ENCODE data around the gene COL16A1.

The COL16A1 gene

DNA sequence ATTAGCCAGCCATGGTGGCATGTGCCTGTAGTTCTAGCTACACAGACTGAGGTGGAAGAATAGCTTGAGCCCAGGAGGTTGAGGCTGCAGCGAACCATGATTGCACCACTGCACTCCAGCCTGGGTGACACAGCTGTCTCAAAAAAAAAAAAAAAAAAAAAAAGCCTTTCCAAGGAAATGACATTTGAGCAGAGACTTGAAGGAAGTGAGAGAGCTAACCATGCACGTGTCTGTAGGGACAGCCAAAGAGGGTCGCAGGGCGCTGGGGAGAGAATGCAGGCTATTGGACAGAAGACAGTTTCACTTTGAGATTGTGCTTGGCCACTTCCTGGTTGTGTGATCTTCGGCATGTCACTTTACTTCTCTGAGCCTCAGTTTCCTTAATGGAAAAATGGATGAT, 79.5 kb downstream of the COL16A1 start:
- H3K4me3 Mint-ChIP-seq, result no peak overlapping the region
- peaks cover 3% of the 10 kb centered on the region for H3K36me3 Mint-ChIP-seq (ENCODE audit: low read depth)
- H3K27me3 Mint-ChIP-seq (ENCODE audit: low read depth, poor library complexity), result peaks cover 5% of the 10 kb centered on the region
- H3K27ac Mint-ChIP-seq, result no peak overlapping the region
- peaks cover 25% of the 10 kb centered on the region for H3K4me1 Mint-ChIP-seq
- H3K9me3 Mint-ChIP-seq, result no peaks in the 10 kb centered on the region
- TF ChIP-seq, protein P1, sequence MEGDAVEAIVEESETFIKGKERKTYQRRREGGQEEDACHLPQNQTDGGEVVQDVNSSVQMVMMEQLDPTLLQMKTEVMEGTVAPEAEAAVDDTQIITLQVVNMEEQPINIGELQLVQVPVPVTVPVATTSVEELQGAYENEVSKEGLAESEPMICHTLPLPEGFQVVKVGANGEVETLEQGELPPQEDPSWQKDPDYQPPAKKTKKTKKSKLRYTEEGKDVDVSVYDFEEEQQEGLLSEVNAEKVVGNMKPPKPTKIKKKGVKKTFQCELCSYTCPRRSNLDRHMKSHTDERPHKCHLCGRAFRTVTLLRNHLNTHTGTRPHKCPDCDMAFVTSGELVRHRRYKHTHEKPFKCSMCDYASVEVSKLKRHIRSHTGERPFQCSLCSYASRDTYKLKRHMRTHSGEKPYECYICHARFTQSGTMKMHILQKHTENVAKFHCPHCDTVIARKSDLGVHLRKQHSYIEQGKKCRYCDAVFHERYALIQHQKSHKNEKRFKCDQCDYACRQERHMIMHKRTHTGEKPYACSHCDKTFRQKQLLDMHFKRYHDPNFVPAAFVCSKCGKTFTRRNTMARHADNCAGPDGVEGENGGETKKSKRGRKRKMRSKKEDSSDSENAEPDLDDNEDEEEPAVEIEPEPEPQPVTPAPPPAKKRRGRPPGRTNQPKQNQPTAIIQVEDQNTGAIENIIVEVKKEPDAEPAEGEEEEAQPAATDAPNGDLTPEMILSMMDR (IDR thresholded peaks at IDR 0.05), result no peak
- no peak for DNase-seq

DNA sequence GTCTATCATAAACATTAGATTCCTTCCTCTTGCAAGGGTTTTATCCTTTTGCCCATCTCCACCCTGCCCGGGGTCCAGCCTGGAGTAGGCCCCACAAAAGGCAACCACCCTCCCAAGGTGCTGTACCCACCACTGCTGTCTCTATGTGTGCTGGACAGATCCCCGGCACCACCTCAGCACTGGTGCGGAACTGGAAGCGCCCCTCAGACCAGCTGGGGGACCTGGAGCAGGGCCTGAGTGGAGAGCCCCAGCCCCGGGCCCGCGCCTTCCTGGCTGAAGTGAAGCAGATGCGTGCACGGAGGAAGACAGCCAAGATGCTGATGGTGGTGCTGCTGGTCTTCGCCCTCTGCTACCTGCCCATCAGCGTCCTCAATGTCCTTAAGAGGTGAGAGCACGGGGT, 80.5 kb downstream of the COL16A1 start:
- H3K27ac Mint-ChIP-seq, result no peak overlapping the region
- H3K27me3 Mint-ChIP-seq (ENCODE audit: low read depth, poor library complexity), result peaks cover 13% of the 10 kb centered on the region
- no peaks in the 10 kb centered on the region for H3K9me3 Mint-ChIP-seq
- H3K4me3 Mint-ChIP-seq, result no peak overlapping the region
- H3K36me3 Mint-ChIP-seq (ENCODE audit: low read depth), result no peaks in the 10 kb centered on the region
- TF ChIP-seq, protein P1 (IDR thresholded peaks at IDR 0.05), result no peak
- no peak for DNase-seq
- peaks cover 28% of the 10 kb centered on the region for H3K4me1 Mint-ChIP-seq

DNA sequence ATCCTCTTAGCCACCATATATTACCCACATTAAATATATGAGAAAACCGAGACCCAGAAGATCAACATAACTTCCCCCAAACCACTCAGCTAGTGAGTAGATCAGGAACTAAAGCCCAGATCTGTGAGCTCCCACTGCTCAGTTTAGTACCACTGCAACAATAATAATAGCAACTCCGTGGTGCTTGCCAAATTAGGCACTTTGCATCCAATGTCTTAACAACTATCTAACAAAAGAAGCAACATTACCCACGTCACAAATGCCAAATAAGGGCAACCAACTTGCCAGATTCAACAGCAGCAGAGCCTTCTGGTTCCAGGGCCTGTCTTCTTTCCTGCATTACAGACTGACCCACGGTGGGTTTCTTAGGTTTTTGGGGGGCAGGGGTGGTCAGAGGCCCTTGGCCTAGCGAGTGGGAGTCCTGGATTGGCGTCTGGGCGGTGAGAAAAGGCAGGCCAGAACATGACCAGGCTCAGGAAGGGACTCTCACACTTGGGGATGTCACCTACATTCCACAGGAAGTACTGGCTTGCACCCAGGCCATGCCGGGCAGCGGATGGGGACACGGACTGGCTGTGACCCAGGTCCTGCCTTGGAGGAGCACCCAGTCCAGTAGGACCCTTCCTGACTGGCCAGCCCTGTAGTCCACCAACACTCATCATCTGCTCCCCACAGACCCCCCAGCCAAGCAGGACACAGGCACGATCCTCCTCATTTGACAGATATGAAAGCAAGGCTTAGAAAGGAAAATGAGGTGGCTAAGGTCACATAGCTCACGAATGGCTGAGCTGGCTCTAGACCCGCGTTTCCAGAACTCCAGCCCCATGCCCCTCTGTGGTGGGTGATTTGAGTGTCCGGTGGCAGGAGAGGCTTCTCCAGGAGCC, 81.7 kb downstream of the COL16A1 start:
- H3K36me3 Mint-ChIP-seq (ENCODE audit: low read depth), result no peaks in the 10 kb centered on the region
- no peak for DNase-seq
- H3K27ac Mint-ChIP-seq, result no peak overlapping the region
- H3K4me1 Mint-ChIP-seq, result peaks cover 23% of the 10 kb centered on the region
- TF ChIP-seq, protein P1 (IDR thresholded peaks at IDR 0.05), result no peak
- H3K27me3 Mint-ChIP-seq (ENCODE audit: low read depth, poor library complexity), result peaks cover 22% of the 10 kb centered on the region
- H3K9me3 Mint-ChIP-seq, result no peaks in the 10 kb centered on the region
- no peak overlapping the region for H3K4me3 Mint-ChIP-seq

DNA sequence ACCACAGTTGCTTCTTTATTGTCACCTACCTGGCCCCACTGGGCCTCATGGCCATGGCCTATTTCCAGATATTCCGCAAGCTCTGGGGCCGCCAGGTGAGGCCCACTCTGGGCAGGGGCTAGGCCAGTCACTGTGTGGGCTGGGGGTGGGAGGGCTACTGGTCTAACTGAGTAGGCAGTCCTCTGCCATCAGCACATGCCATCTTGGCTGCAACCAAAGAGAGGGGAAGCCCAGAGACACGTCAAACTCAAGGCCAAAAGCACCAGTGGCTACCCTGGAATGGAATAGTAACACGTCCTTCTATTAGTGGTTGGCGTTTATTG, 82.4 kb downstream of the COL16A1 start:
- no peaks in the 10 kb centered on the region for H3K36me3 Mint-ChIP-seq (ENCODE audit: low read depth)
- TF ChIP-seq, protein P1 (IDR thresholded peaks at IDR 0.05), result no peak

DNA sequence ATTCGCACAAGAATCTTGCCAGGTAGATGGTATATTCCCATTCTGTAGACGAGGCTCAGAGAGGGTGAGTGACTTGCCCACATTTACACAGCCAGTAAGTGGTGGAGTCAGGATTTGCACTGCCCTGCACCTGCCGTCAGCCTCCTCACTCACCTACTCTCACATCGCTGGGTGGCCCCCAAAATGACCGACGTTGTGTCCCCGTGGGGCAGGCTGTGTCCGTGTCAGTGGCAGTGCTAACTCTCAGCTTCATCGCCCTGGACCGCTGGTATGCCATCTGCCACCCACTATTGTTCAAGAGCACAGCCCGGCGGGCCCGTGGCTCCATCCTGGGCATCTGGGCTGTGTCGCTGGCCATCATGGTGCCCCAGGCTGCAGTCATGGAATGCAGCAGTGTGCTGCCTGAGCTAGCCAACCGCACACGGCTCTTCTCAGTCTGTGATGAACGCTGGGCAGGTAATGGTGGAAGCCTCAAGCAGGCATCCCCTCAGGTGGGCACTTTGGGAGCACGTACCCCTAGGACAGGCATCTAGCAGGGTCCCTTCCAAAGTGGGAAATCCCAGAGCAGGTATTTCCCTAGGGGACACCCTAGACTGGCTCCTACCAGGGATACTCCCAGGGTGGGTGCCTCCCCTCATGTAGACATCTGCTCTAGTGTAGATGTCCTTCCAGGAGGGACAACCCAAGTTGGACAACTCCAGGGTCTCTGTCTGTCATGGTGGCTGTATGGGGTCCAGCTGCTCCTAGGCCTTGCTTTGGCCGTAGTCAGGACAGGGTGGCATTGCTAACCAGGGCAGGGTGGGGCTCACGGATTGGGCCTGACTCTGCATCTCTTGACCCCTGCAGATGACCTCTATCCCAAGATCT, 83.0 kb downstream of the COL16A1 start:
- Mint-ChIP-seq H3K4me3 (no peak overlapping the region), H3K27me3 (ENCODE audit: low read depth, poor library complexity) (peaks cover 35% of the 10 kb centered on the region), H3K9me3 (no peaks in the 10 kb centered on the region), H3K4me1 (peaks cover 14% of the 10 kb centered on the region), H3K36me3 (ENCODE audit: low read depth) (no peaks in the 10 kb centered on the region), H3K27ac (no peak overlapping the region)
- TF ChIP-seq, protein P1 (IDR thresholded peaks at IDR 0.05), result no peak
- no peak for DNase-seq

More for the DNA sequence above, 82.4 kb downstream of the COL16A1 start:
- Mint-ChIP-seq H3K27me3 (ENCODE audit: low read depth, poor library complexity) (peaks cover 29% of the 10 kb centered on the region), H3K4me1 (peaks cover 17% of the 10 kb centered on the region), H3K4me3 (no peak overlapping the region), H3K27ac (no peak overlapping the region), H3K9me3 (no peaks in the 10 kb centered on the region)
- DNase-seq, result no peak
